ENCODE data around the gene BMP7.

Gene BMP7

DNA sequence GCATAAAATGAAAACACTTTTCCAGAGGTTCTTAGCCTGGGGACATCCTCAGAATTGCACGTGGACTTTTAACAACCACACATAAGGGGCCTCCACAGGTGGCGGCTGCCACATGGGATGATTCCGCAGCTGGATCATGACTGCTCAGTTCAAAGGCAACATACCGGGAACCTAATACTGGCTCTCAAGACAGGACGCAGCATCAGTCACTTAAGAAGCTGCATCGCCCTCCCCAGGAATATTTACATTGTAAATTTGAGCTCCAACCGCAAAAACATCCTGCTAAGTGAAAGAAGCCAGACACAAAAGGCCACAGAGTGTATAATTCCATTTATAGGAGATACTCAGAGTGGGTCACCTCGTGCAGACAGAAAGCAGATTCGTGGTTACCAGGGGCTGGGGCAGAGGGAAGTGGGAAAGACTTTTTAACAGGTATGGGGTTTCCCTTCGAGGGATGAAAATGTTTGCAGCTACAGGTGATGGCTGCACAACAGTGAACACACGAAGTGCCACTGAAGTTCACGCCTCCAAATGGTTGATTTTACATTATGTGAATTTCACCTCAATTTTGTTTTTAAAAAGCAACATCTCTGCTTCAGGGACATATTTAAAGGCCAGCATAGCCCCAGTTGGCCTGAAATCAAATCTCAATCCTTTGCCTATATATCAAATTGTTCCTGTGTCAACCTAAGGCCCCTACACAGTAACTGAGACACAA lies 141.5 kb downstream of the BMP7 start:
- no peak for DNase-seq (ENCODE audit: low read depth)

DNA sequence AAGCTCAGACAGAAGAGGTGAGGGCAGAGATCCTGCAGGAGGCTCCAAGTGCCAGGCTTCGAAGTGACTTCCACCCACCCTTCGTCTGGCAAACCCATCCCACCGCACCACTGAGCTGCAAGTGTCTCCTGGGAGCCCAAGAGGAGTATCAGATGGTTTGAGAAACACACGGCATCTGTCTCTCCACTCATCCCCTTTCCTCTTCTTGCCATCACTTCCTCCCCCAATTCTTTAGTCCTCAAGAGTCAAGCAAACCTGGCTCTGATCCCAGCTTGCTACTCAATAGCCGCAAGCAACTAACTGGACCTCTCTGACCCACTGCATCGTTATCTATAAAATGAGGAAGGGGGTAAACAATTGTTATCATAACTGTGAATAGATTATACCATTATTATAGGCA lies 142.1 kb downstream of the BMP7 start:
- DNase-seq (ENCODE audit: low read depth): no peak

DNA sequence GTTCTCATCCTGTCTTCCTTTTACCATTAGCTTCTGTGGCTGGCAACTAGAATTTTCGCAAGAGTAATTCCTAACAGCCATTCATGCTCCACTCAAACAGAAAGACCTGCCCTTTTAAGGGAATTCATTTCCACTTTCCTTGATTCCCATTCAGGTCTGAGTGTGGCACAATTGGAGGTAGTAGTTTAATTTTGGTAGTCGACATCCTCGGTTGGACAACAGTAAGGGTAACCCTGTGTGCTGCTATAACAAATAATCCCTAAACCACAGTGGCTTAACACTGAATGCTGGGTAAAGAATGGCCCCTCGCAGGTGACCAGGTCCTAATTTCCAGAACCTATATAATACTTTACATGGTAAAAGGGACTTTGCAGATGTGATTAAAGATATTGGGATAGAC lies 142.9 kb downstream of the BMP7 start:
- no peak for DNase-seq (ENCODE audit: low read depth)

DNA sequence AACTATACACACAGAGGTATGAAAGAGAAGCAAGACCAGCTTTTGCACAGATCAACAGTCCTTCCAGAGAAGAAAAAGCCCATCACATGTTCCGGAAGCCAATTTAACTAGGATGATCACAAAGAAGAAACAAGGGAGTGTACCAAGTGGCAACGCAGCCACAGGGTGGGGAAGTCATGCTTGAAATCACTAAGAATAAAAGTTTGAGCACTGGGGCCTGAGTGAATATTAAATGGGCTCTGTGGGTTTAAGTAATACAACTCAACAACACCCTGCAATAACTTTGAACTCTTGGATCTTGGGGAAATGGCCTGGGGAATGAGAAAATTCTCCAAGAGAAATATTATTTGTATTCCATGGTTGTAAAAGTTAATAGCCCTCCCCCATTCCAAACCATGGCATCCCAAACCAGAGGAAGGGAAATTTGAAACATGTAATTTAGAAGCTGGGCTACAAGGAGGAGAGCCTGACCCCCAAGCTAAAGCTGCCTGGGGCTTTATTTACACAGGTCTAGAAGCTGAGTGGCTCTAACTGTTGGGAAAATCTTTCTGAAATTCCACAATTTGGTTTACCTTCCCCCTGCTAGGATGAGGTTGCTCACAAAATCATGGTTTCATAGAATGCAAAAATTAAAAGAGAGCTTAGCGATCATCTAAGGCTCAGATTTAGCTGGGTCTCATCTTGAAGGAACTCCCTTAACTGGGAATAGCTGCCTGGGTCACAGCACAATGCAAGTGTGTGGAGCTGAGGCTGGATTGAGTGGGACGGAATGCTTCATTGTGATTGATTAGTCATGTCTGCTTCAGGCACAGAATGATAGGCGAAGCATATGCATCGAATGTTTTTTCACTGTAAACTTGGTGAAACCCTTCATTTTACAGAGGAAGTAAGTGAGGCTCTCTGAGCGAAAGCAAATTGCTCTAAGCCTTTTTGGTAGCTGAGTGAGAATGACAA lies 143.6 kb downstream of the BMP7 start:
- no peak for DNase-seq (ENCODE audit: low read depth)

DNA sequence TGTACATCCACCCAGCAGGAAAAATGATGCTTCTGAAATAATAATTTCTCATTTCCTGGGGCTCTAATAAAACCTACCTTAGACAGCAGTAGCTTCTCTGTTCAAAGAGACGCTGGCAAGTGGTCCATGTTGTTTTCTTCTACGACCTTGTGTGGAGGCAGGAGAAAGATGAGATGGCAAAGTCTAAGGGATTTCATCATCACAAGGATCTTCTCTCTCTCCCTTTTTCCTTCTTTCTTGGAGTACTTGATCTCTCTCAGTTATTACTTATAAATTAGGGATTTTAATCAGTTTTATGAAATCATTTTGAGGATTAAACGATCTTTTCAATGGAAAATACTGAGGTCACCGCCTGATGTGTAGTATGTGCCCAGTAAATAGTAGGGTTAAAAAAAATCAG lies 147.5 kb downstream of the BMP7 start:
- DNase-seq (ENCODE audit: low read depth): no peak
